Endothelial cell of umbilical vein (primary cell): ENCODE results near the gene JDP2. TPM values are rescaled to one million over a fixed set of nuclear protein-coding genes. Genes with fewer than 3 reads are reported as not detected.
A peak's percentile ranks its signal among the peaks of the same experiment; 100 is the strongest.

Experiments used
- BruUV-seq: library from RNA; stranded (reverse); fragments of 400-500 nt; replicated peaks from 2 replicates; lab custom pipeline; 2021; lab: Mats Ljungman, UMichigan
- CTCF ChIA-PET: fragments of 300-600, 350-600 bp; sonication (Branson Sonifier 250); formaldehyde crosslinking; loops from one replicate; lab custom pipeline; 2021; ENCODE audit warnings: antibody characterized with exemption, inconsistent platforms; lab: Charles Lee
- POLR2A ChIA-PET: fragments of 300-600, 350-600 bp; sonication (Branson Sonifier 250); formaldehyde crosslinking; loops from one replicate; lab custom pipeline; 2021; ENCODE audit warnings: antibody characterized with exemption, inconsistent platforms; lab: Charles Lee
- DNase-seq: peaks from one replicate; pipeline ENCODE4 v3.0.0-alpha.2; 2011; ENCODE audit warnings: low read depth, low spot score
- FAIRE-seq: peaks from 2 replicates; lab custom pipeline; 2011; peaks lifted over from hg19 to GRCh38; lab: Jason Lieb, UNC
- H2AFZ ChIP-seq: 2 replicates; pipeline ENCODE4 v1.6.0; 2012; ENCODE audit warnings: low read depth, low read length, control low read depth, inconsistent platforms
- H3K27ac ChIP-seq: 2 replicates; pipeline ENCODE4 v1.5.1; 2011; ENCODE audit warnings: low read depth, mild to moderate bottlenecking, control low read depth, low read length, moderate library complexity; ENCODE audit not compliant: insufficient read depth
- H3K27me3 ChIP-seq, 2 experiments: 2 replicates each; pipeline versions ENCODE4 v1.6.0 to v1.6.1; 2011; ENCODE audit warnings: low read length in 2 of 2, mixed read lengths in 1 of 2; ENCODE audit not compliant: control insufficient read depth in 2 of 2, insufficient read depth in 2 of 2
- H3K36me3 ChIP-seq, 2 experiments: 2 replicates in 1 of 2; 3 replicates in 1 of 2; pipeline ENCODE4 v1.5.1; 2011; ENCODE audit warnings: low read length in 2 of 2, mild to moderate bottlenecking in 1 of 2, moderate library complexity in 1 of 2; ENCODE audit not compliant: control insufficient read depth in 2 of 2, insufficient read depth in 2 of 2; ENCODE audit errors: extremely low read depth in 1 of 2
- H3K4me1 ChIP-seq: 3 replicates; pipeline ENCODE4 v1.5.1; 2011; ENCODE audit warnings: mild to moderate bottlenecking, low read length; ENCODE audit not compliant: control insufficient read depth, insufficient read depth; ENCODE audit errors: extremely low read depth
- H3K4me2 ChIP-seq: 2 replicates; pipeline ENCODE4 v1.6.1; 2011; ENCODE audit warnings: low read length, control low read depth, mixed read lengths; ENCODE audit not compliant: insufficient read depth
- H3K4me3 ChIP-seq, 3 experiments: fragments of 200-600 bp in 1 of 3; sonication (generic), shearing (Covaris generic) in 1 of 3; replicated peaks in 1 of 3; 2 replicates each; pipeline ENCODE4 v1.5.1; 2011 to 2016; ENCODE audit warnings: control low read depth in 3 of 3, low read length in 3 of 3, mild to moderate bottlenecking in 2 of 3, inconsistent platforms in 1 of 3, low read depth in 1 of 3, moderate library complexity in 1 of 3; ENCODE audit not compliant: insufficient read depth in 1 of 3
- H3K79me2 ChIP-seq: 2 replicates; pipeline ENCODE4 v1.6.0; 2012; ENCODE audit warnings: low read length, inconsistent platforms; ENCODE audit not compliant: control insufficient read depth, insufficient read depth
- H3K9ac ChIP-seq: replicated peaks from 2 replicates; pipeline ENCODE3; 2011; ENCODE audit warnings: low read length, control low read depth; ENCODE audit not compliant: insufficient read depth; ENCODE audit errors: extremely low read depth
- H3K9me1 ChIP-seq: replicated peaks from 3 replicates; pipeline ENCODE4 v1.6.0; 2011; ENCODE audit warnings: mild to moderate bottlenecking, low read length; ENCODE audit not compliant: control insufficient read depth, insufficient read depth; ENCODE audit errors: extremely low read depth
- H3K9me3 ChIP-seq: replicated peaks from 2 replicates; pipeline ENCODE4 v1.5.1; 2012; ENCODE audit warnings: low read length, inconsistent platforms; ENCODE audit not compliant: control insufficient read depth, insufficient read depth
- H4K20me1 ChIP-seq: replicated peaks from 2 replicates; pipeline ENCODE3; 2011; ENCODE audit warnings: mild to moderate bottlenecking, low read length; ENCODE audit not compliant: control insufficient read depth, insufficient read depth; ENCODE audit errors: extremely low read depth
- GATA2 ChIP-seq: IDR thresholded peaks from 2 replicates; pipeline ENCODE4 v1.7.0; 2011; ENCODE audit warnings: low read depth, mild to moderate bottlenecking, moderate library complexity, mixed read lengths, low read length; ENCODE audit not compliant: insufficient read length, insufficient read depth
- JUN ChIP-seq: IDR thresholded peaks from 2 replicates; pipeline ENCODE4 v1.6.1; 2011; ENCODE audit warnings: borderline replicate concordance, low read depth; ENCODE audit not compliant: insufficient read length, insufficient read depth
- POLR2AphosphoS5 ChIP-seq: IDR thresholded peaks from 2 replicates; pipeline ENCODE4 v1.6.1; 2012; ENCODE audit warnings: low read depth, mild to moderate bottlenecking, control low read depth, low read length, moderate library complexity; ENCODE audit not compliant: insufficient read depth
- dilution Hi-C: fragments of 300-500 bp; cut with MboI; formaldehyde crosslinking; loops from one replicate; pipeline ENCODE4 v1.15.0; 2019; ENCODE audit warnings: low sequenced_read_pairs; ENCODE audit not compliant: extremely low pct_ligation_motif_present
- intact Hi-C: fragments of 100-400 bp; cut with micrococcal nuclease; formaldehyde crosslinking; loops from one replicate; pipeline ENCODE4 v1.10.0; 2022
- polyA plus RNA-seq, 4 experiments: library from polyadenylated mRNA; depleted of rRNA in 3 of 4; stranded (reverse) in 3 of 4; unstranded in 1 of 4; fragments of >200 nt; gene quantifications; 2 replicates each; pipeline versions ENCODE4 v1.2.1 to v1.2.3, GENCODE V29; 2011 to 2012; ENCODE audit warnings: missing spikeins in 1 of 4
- total RNA-seq: library from RNA; stranded (reverse); gene quantifications from 2 replicates; pipeline ENCODE4 v1.2.3, GENCODE V29; 2021
- TF ChIP-seq, protein P1 (sequence below), 2 donors: IDR thresholded peaks; 1 replicate in 1 of 2; 2 replicates in 1 of 2; pipeline ENCODE4 v1.5.1; 2011; ENCODE audit warnings: low read length in 2 of 2, mild to moderate bottlenecking in 2 of 2, moderate library complexity in 2 of 2, control low read depth in 1 of 2, inconsistent platforms in 1 of 2, low read depth in 1 of 2; ENCODE audit not compliant: insufficient read depth in 1 of 2; ENCODE audit errors: extremely low read depth in 1 of 2
- TF ChIP-seq, protein P2 (sequence below): IDR thresholded peaks from 2 replicates; pipeline ENCODE4 v1.6.1; 2011; ENCODE audit not compliant: insufficient read depth, insufficient read length

Gene JDP2
- total and polyA plus RNA-seq, 2 donors (not counting 3 experiments of a cell fraction or from before 2014, with no cell fraction given): 3.2 to 10.6 TPM

DNA sequence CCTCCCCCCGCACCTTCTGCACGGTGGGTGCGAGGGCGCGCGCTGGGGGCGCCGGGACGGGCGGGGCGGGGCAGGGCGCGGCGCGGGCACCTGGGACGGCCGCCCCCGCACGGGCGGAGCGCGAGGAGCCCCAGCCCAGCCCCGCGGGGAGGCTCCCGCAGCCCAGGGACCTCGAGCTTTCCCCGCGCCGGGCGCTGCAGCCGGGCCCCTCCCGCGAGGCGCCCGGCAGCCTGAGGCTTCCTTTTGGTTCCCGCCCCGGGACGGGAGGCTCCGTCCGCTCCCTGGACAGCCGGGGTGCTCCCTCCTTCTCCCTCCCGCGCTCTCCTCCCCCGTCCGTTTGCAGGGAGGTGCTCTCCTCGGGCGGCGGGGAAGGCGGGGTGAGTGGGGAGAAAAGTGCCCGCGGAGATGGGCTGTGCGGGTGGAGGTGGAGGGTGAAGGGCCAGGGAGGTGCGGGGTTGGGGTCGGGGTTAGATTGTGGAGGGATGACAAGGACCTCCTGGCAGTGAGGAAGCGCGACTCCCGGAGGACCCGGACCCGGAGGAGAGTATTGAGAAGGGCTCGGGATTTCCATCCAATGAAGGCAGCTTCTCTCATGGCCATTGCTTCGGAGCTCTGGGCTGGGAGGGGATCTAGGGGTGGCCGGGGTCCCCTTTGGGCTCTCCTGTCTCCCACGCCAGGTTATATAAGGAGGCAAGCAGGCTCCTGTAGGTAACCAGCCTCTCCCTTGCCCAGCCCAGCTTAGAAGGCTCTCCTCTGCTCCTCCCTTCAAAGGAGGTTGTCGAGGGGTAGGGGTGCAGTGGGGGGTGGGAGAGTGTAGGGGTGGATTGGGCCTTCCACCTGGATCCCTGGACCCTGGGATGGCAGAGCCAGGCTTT is 645 bp downstream of the JDP2 start:
- Histone ChIP-seq H3K9ac (no peak overlapping the region), H3K4me3 (peak overlapping the region; percentile 15 to 72 (median 41)), H3K27me3 (peaks cover 13 to 20% of the 10 kb centered on the region in 2 experiments), H3K4me2 (peak overlapping the region; percentile 20), H3K9me3 (no peaks in the 10 kb centered on the region), H3K36me3 (no peaks in the 10 kb centered on the region), H3K27ac (no peak overlapping the region), H4K20me1 (no peaks in the 10 kb centered on the region), H3K79me2 (no peaks in the 10 kb centered on the region), H3K9me1 (no peaks in the 10 kb centered on the region), H2AFZ (peak overlapping the region; percentile 77), H3K4me1 (no peaks in the 10 kb centered on the region)
- DNase-seq (no peak), FAIRE-seq (no peak)
- ChIA-PET CTCF (interaction anchor here (0.8 to 1.2 kb wide), 5 partner anchors 61 to 133 kb away, joined by 3 to 7 read pairs (median 3); no protein-coding TSS in a partner anchor), POLR2A (no interaction called here)
- intact Hi-C loops: loop anchor here (5.0 kb wide), 2 partner anchors 59 to 116 kb away; no protein-coding TSS in a partner anchor
- dilution Hi-C loops: no loop called here
- BruUV-seq: no TSS peak
- TF ChIP-seq POLR2AphosphoS5 (no peak), GATA2 (no peak), JUN (no peak)
- TF ChIP-seq, protein P1, sequence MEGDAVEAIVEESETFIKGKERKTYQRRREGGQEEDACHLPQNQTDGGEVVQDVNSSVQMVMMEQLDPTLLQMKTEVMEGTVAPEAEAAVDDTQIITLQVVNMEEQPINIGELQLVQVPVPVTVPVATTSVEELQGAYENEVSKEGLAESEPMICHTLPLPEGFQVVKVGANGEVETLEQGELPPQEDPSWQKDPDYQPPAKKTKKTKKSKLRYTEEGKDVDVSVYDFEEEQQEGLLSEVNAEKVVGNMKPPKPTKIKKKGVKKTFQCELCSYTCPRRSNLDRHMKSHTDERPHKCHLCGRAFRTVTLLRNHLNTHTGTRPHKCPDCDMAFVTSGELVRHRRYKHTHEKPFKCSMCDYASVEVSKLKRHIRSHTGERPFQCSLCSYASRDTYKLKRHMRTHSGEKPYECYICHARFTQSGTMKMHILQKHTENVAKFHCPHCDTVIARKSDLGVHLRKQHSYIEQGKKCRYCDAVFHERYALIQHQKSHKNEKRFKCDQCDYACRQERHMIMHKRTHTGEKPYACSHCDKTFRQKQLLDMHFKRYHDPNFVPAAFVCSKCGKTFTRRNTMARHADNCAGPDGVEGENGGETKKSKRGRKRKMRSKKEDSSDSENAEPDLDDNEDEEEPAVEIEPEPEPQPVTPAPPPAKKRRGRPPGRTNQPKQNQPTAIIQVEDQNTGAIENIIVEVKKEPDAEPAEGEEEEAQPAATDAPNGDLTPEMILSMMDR (IDR thresholded peaks at IDR 0.05; ENCODE audit: extremely low read depth in 1 of 2, insufficient read depth in 1 of 2, low read depth in 1 of 2, low read length in 2 of 2): no peak
- TF ChIP-seq, protein P2, sequence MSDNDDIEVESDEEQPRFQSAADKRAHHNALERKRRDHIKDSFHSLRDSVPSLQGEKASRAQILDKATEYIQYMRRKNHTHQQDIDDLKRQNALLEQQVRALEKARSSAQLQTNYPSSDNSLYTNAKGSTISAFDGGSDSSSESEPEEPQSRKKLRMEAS: no peak
